Right cardiac atrium (tissue), 5 donors: ENCODE results near the gene MAGEB17. TPM values are rescaled to one million over a fixed set of nuclear protein-coding genes. Genes with fewer than 3 reads are reported as not detected.

Source experiments
- ATAC-seq, 2 donors: fragments of 200-7000 bp; cut with Tn5 transposase; one replicate each; pipeline versions ENCODE4 v1.8.0 to v1.9.1; 2020; ENCODE audit warnings: moderate library complexity in 2 of 2, mild to moderate bottlenecking in 1 of 2
- DNase-seq, 3 donors: peaks; one replicate each; pipeline ENCODE4 v3.0.0-alpha.2; 2020
- H3K27ac ChIP-seq: one replicate; pipeline ENCODE4 v1.5.1; 2013; ENCODE audit warnings: mild to moderate bottlenecking, low read length, control low read depth, moderate library complexity
- H3K27me3 ChIP-seq: one replicate; pipeline ENCODE4 v1.6.1; 2013; ENCODE audit not compliant: control insufficient read depth, insufficient read depth
- H3K4me1 ChIP-seq: one replicate; pipeline ENCODE4 v1.6.1; 2013; ENCODE audit warnings: low read length; ENCODE audit not compliant: control insufficient read depth, insufficient read depth
- H3K4me3 ChIP-seq: one replicate; pipeline ENCODE4 v1.5.1; 2013; ENCODE audit warnings: low read length, control low read depth
- H3K9me3 ChIP-seq: one replicate; pipeline ENCODE4 v1.6.1; 2013; ENCODE audit warnings: low read length; ENCODE audit not compliant: control insufficient read depth
- WGBS: extraction: QIAGEN DNeasy Blood & Tissue Kit; methylation state at CpG from one replicate; pipeline ENCODE4 v1.1.7; 2013; 5-methylcytosine and 5-hydroxymethylcytosine counted together
- intact Hi-C, 4 donors: fragments of 100-400 bp; cut with DNase I; formaldehyde crosslinking; loops; one replicate each; pipeline versions ENCODE4 v1.11.0 to v1.14.0; 2022 to 2023
- polyA plus RNA-seq: library from polyadenylated mRNA; stranded (reverse); fragments of 200-250 nt; gene quantifications from one replicate; pipeline ENCODE4 v1.2.3, GENCODE V29; 2013
- total RNA-seq, 4 donors: library from RNA; stranded (reverse); fragmentation: NEBNext Ultra II Directional; extraction: Animal tissue kit (Norgen Biotek cat#: 25700); gene quantifications; one replicate each; pipeline ENCODE4 v1.2.1, GENCODE V29; 2021
- donor health status: healthy with polysubstance abuse.
- donor health status: DM: no; HTN: yes; CAD: no.
- donor health status: DM: no; HTN: no; CAD: no.
- donor health status: DM: no; HTN: yes; CAD: no; lungs with severe emphysema.
- donor health status: DM: yes; HTN: yes; CAD: no.

MAGEB17 gene
- total and polyA plus RNA-seq, 5 donors, result not detected

DNA sequence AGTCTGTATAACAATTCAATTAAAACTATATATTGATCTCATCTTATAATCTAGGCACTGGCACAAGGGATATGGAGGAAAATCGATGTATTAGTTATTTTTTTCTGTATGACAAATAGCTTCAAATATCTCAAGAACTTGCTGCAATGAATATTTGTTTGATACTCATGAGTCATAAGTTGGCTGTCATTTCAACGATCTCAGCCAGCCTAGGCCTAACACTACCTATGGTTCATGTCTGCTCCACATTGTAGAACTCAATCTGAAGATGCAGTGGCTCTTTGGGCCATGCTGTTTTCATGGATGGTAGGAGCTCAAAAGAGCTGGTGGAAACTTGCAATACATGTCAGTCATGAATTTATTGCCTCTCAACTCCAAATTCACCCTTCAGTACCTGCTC, 44.7 kb downstream of the MAGEB17 start:
- Histone ChIP-seq H3K9me3 (no peaks in the 10 kb centered on the region), H3K27ac (no peak overlapping the region), H3K27me3 (no peaks in the 10 kb centered on the region), H3K4me3 (no peak overlapping the region), H3K4me1 (no peaks in the 10 kb centered on the region)
- DNase-seq, result no peak
- intact Hi-C loops, result no loop called here
- no peak for ATAC-seq
- WGBS, result 69% methylated on average over 2 of the region's 2 CpGs

DNA sequence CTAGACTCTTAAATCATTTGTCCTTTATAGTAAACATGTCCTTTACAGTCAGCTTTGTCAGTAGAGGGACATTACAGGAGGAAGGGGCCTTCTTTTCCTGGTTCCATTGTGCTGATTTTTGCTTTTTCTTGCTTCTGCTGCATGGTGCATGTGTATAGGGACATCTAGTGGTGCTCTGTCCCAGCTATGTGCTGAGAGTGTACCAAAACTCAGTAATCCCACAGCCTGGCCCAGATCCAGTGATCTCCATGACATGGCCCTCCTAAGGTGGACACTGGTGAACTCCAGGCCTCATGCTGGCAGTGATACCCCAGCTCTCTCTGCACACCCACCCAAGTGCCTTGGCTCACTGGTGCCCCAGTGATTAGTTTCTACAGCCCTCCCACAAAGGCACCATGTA, 45.2 kb downstream of the MAGEB17 start:
- DNase-seq, result peak in 1 of 3 donors; percentile 21

DNA sequence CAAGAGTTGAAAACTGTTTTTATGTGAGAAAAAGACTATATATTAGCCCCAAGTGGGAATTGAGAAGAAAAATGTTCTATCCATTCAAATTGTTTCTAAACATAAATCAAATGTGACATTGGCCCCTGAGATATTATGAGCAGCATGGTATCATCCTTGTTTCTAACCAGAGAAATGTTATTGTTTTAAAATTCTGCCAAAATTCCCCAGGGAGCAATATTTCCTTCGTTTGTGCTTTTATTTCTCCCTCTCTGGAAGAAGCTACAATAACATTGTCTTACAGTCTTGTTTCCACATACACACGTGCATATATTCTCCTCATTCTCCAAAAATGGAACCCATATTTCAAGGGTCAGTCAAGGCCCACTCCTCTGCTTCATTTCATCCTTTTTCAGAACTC, 46.7 kb downstream of the MAGEB17 start:
- Histone ChIP-seq H3K9me3 (no peaks in the 10 kb centered on the region), H3K4me3 (no peak overlapping the region), H3K27ac (no peak overlapping the region), H3K27me3 (no peaks in the 10 kb centered on the region), H3K4me1 (no peaks in the 10 kb centered on the region)
- DNase-seq (no peak), ATAC-seq (no peak)
- WGBS, result 35% methylated on average over 2 of the region's 2 CpGs
- intact Hi-C loops, result no loop called here

More for the DNA sequence above, 45.2 kb downstream of the MAGEB17 start:
- H3K4me3 ChIP-seq, result no peak overlapping the region
- ATAC-seq, result no peak
- no peaks in the 10 kb centered on the region for H3K4me1 ChIP-seq
- H3K27ac ChIP-seq, result no peak overlapping the region
- no peaks in the 10 kb centered on the region for H3K27me3 ChIP-seq
- intact Hi-C loops, result no loop called here
- no peaks in the 10 kb centered on the region for H3K9me3 ChIP-seq

DNA sequence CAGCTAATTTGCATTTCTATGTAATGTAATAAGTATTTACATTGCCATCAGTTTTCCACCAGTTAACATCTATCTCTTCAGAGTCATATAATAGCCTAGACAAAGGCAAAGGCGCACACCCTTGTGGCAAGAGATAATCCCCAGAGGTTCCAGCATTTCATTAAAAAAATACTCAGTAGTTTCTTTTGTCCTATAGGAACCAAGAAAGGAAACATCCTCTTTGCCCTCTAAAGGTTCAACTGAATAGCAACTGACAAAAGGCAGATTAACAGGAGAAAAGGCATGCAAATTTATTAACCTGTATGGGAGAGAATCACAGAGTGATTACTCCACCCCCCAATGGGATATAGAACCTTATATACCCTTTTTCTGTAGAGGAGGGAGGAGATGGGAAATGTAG, 48.4 kb downstream of the MAGEB17 start:
- ATAC-seq, result no peak
- Histone ChIP-seq H3K9me3 (no peaks in the 10 kb centered on the region), H3K27ac (no peak overlapping the region), H3K4me1 (no peaks in the 10 kb centered on the region), H3K4me3 (no peak overlapping the region), H3K27me3 (no peaks in the 10 kb centered on the region)
- 76% methylated on average over 1 of the region's 1 CpG for WGBS
- intact Hi-C loops, result no loop called here
- no peak for DNase-seq

Other genes with a start within 250 kb of the MAGEB17 start
- gene GRPR, start 43.9 kb upstream of the MAGEB17 start, total RNA-seq, result under 1 TPM; 0.12 to 0.68 (median 0.41) TPM
- gene GRPR, start 43.9 kb upstream of the MAGEB17 start, polyA plus RNA-seq, result not detected